22Rv1 (cell line): ENCODE measurements around the gene RC3H2.
A peak's percentile ranks its signal among the peaks of the same experiment; 100 is the strongest.
"Not testable (repeated sequence)": the region's sequence is repeated elsewhere in the genome, so short reads cannot be mapped to it uniquely, and the experiment has no call there.

Experiments
- H3K27ac ChIP-seq: fragments of 450-650 bp; 2 replicates; pipeline ENCODE4 v1.5.1; 2017
- ZFX ChIP-seq: fragments of 450-650 bp; IDR thresholded peaks from 2 replicates; pipeline ENCODE4 v1.6.1; 2017; ENCODE audit warnings: antibody characterized with exemption, borderline replicate concordance
- TF ChIP-seq, protein P1 (sequence below): fragments of 450-650 bp; IDR thresholded peaks from 2 replicates; pipeline ENCODE4 v1.5.1; 2017; ENCODE audit warnings: mild to moderate bottlenecking

Gene RC3H2

DNA sequence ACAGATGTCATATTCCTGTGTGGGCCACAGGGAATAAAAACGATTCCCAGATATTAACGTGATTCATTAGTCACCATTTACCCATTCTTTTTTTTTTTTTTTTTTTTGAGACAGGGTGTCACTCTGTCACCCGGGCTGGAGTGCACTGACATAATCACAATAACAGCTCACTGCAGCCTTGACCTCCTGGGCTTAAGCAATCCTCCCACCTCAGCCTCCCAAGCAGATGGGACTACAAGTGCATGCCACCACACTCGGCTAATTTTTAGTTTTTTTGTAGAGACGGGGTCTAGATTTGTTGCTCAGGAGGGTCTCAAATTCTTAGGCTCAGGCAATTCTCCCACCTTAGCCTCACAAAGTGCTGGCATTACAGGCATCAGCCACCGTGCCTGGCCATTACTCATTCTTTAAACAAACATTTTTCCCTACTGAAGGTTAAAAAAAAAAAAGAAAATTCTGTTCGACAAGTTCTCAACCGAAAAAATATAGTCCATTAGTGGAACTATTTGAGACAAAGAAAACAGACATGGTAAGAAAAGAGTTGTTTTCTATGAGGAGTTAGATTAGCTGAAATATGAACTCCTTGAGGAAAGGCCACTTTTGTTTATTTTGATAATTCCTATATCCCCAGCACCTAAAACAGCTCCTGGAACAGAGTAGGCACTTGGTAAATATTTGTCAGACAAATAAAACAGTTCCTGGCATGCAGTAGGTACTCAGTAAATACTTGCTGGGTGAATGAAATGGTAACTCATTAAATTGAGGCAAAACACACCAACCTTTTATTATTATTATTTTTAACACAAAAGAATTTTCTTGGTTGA is 44.6 kb downstream of the RC3H2 start:
- TF ChIP-seq ZFX, result no peak
- TF ChIP-seq, protein P1, sequence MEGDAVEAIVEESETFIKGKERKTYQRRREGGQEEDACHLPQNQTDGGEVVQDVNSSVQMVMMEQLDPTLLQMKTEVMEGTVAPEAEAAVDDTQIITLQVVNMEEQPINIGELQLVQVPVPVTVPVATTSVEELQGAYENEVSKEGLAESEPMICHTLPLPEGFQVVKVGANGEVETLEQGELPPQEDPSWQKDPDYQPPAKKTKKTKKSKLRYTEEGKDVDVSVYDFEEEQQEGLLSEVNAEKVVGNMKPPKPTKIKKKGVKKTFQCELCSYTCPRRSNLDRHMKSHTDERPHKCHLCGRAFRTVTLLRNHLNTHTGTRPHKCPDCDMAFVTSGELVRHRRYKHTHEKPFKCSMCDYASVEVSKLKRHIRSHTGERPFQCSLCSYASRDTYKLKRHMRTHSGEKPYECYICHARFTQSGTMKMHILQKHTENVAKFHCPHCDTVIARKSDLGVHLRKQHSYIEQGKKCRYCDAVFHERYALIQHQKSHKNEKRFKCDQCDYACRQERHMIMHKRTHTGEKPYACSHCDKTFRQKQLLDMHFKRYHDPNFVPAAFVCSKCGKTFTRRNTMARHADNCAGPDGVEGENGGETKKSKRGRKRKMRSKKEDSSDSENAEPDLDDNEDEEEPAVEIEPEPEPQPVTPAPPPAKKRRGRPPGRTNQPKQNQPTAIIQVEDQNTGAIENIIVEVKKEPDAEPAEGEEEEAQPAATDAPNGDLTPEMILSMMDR, result no peak
- 0 out of 2 replicates have a peak overlapping the region, but pooled peaks have one; percentile 4 for H3K27ac ChIP-seq

DNA sequence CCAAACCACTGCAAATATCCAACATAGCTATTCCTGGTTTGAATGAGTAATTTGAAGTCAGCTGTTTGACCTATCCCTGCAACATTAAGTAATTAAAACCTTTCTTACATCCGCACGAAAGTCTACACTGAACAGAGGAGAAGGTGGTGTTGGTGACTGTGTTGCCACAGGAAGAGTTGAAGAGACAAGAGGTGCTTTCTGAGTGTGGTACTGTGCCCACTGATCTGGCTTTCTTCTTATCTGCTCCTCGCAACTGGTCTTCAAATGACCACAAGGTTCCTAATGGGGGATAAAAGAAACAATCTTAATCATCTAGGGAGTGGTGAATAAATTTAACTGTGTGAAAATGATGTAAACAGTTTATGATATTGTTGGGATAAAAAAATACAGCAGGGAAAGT is 47.3 kb downstream of the RC3H2 start:
- no peak overlapping the region for H3K27ac ChIP-seq
- no peak for TF ChIP-seq ZFX
- TF ChIP-seq, protein P1, result no peak

DNA sequence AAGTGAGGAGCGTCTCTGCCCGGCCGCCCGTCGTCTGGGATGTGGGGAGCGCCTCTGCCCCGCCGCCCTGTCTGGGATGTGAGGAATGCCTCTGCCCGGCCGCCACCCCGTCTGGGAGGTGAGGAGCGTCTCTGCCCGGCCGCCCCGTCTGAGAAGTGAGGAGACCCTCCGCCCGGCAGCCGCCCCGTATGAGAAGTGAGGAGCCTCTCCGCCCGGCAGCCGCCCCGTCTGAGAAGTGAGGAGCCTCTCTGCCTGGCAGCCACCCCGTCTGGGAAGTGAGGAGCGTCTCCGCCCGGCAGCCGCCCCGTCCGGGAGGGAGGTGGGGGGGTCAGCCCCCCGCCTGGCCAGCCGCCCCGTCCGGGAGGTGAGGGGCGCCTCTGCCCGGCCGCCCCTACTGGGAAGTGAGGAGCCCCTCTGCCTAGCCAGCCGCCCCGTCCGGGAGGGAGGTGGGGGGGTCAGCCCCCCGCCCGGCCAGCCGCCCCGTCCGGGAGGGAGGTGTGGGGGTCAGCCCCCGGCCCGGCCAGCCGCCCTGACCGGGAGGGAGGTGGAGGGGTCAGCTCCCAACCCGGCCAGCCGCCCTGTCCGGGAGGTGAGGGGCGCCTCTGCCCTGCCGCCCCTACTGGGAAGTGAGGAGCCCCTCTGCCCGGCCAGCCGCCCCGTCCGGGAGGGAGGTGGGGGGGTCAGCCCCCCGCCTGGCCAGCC is 52.9 kb downstream of the RC3H2 start:
- H3K27ac ChIP-seq, result not testable (repeated sequence)

DNA sequence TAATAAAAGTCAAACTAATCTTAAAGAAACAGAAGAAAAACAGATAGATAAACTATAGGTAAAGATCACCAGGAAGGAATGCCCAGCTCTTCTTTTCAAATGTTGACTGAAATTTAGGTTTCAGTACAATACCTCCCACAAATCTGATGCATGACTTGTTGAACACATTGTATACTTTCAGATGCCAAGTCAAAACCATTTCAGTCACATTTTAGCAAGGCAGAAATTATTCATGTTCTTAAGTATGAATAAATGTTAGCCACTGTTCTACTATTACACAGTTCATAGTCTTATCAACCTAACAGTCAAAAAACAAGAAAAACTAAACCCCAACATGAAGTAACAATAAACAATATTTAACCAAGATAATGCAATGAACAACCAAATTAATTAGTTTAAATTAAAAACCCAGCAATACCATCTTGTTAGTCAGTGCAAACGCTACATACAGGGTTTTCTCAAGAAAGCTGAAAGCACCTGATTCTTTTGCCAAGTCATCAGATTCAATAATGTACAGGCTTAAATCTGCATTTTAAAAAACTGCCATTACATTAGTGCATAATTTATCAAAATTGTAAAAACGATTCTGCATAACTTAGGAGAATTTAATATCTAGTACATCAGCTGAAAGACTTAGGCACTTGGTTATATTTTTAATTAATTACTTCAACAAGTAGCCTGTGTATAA is 56.8 kb downstream of the RC3H2 start:
- TF ChIP-seq, protein P1, result no peak
- no peak for TF ChIP-seq ZFX

DNA sequence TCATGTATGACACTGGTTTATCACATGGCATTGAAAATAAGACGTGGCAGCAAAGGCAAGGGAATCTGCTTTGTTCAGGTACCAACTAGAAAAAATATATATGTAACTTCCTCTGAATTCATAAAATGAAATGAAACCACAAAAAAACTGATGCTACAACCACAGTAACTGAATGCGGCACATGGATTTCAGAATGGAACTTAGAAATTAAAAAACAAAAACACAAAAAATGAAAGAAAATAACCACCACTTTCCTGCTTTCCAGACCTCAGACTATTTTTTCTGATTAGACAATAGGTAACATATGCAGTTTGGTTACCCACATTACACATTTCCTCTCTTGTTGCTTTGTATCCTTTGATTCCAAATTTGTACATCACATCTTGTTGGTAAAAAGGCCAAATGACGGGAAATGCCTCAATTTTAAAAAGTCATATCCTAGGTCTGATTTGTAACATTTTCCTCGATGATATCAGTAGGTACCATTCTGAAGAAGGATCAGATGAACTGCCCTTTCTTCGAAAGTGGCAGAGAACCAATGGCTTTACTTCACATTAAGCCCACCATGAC is 58.7 kb downstream of the RC3H2 start:
- no peak for TF ChIP-seq ZFX
- TF ChIP-seq, protein P1, result no peak
- no peak overlapping the region for H3K27ac ChIP-seq

More for the DNA sequence above, 56.8 kb downstream of the RC3H2 start:
- no peak overlapping the region for H3K27ac ChIP-seq

DNA sequence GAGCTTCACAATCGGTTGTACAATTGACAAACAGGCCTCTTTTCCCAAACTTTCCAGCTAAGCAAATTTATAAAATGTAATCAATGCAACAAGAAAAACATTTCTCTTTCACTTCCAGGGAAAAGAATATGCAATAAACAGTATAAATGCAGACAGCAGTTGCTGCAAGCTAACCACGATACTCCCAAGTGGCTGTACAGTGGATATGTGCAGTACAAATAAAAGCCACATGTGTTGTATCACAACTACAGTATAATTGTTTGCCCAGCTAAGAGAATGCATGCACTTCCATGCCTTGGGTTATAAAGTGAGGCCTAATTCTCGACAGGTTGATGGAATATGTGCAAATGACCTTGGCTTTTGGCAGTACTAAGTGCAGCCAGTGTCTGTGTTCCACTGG is 60.0 kb downstream of the RC3H2 start:
- TF ChIP-seq ZFX, result no peak
- TF ChIP-seq, protein P1, result no peak
- no peak overlapping the region for H3K27ac ChIP-seq

DNA sequence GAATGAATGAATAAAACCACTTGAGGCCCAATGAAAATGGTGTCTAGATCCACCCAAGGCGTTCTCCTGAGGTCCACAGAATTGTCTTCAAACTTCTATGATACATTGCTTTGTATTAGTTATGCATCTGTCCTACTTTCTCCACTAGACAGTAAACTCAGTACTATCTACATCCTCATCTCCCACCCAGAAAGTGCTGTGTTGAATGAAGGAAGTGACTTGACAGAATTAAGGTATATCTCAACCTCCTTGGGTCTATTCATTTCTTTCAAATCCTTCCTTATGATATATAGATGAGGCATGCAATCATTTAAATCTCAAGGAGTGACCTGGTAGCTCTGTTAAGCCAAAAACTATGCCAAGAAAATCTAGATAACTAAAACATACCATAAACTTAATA is 61.0 kb downstream of the RC3H2 start:
- TF ChIP-seq, protein P1, result no peak
- TF ChIP-seq ZFX, result no peak
- H3K27ac ChIP-seq, result no peak overlapping the region
